C4-2B (cell line): ENCODE results near the gene FDX1.

Experiments used
- CTCF ChIP-seq: fragments of 450-650 bp; conservative IDR thresholded peaks from 2 replicates; pipeline ENCODE4 v1.5.1; 2017; ENCODE audit warnings: mild to moderate bottlenecking
- ZFX ChIP-seq: fragments of 450-650 bp; IDR thresholded peaks from 2 replicates; pipeline ENCODE4 v1.6.1; 2017

GRCh38 chr11:110432713-110433392 is 3.1 kb downstream of the FDX1 start:
- TF ChIP-seq CTCF, result no peak
- TF ChIP-seq ZFX, result no peak
